HK-2 (cell line): ENCODE results near the gene HSD17B8.
"Not testable (repeated sequence)": the region's sequence is repeated elsewhere in the genome, so short reads cannot be mapped to it uniquely, and the experiment has no call there.

Experiments used
- DNase-seq: peaks from one replicate; pipeline ENCODE4 v3.0.0-alpha.2; 2018; ENCODE audit not compliant: unreplicated experiment

Gene HSD17B8

GRCh38 chr6:33206027-33206863, 1.8 kb downstream of the HSD17B8 start:
- DNase-seq: no peak

- no peak for DNase-seq
Measured at GRCh38 chr6:33206864-33207551, 2.6 kb downstream of the HSD17B8 start.

GRCh38 chr6:33207552-33208090, 3.2 kb downstream of the HSD17B8 start:
- DNase-seq: peak; percentile 67

GRCh38 chr6:33208091-33208967, 3.9 kb downstream of the HSD17B8 start, which contains the start of gene RING1:
Gene RING1 (plus strand): TSS chr6:33208500. CDS start chr6:33208823, 323 bp downstream.
- DNase-seq: peak; percentile 80

- DNase-seq: no peak
Measured at GRCh38 chr6:33209856-33210255, 5.4 kb downstream of the HSD17B8 start.

- DNase-seq: no peak
Measured at GRCh38 chr6:33211136-33211535, 6.7 kb downstream of the HSD17B8 start.

GRCh38 chr6:33211666-33212422, 7.4 kb downstream of the HSD17B8 start:
- DNase-seq: no peak

- no peak for DNase-seq
Measured at GRCh38 chr6:33212857-33213165, 8.4 kb downstream of the HSD17B8 start.

GRCh38 chr6:33213166-33213988, 8.9 kb downstream of the HSD17B8 start:
- DNase-seq: no peak

GRCh38 chr6:33213989-33214335, 9.5 kb downstream of the HSD17B8 start:
- no peak for DNase-seq

- no peak for DNase-seq
Measured at GRCh38 chr6:33215271-33216116, 11.0 kb downstream of the HSD17B8 start.

GRCh38 chr6:33216117-33216649, 11.7 kb downstream of the HSD17B8 start:
- no peak for DNase-seq

- DNase-seq: no peak
Measured at GRCh38 chr6:33217246-33217645, 12.8 kb downstream of the HSD17B8 start.

- no peak for DNase-seq
Measured at GRCh38 chr6:33217681-33218080, 13.2 kb downstream of the HSD17B8 start.

GRCh38 chr6:33226503-33227120, 22.2 kb downstream of the HSD17B8 start:
- DNase-seq: not testable (repeated sequence)

- no peak for DNase-seq
Measured at GRCh38 chr6:33235221-33235634, 30.8 kb downstream of the HSD17B8 start.

- DNase-seq: no peak
Measured at GRCh38 chr6:33236328-33236727, 31.9 kb downstream of the HSD17B8 start.

- no peak for DNase-seq
Measured at GRCh38 chr6:33236852-33237251, 32.4 kb downstream of the HSD17B8 start.

GRCh38 chr6:33237741-33238140, 33.3 kb downstream of the HSD17B8 start:
- no peak for DNase-seq
